Glomerular visceral epithelial cell (primary cell): ENCODE measurements around the gene TAS1R1.

Experiments
- DNase-seq: peaks from one replicate; pipeline ENCODE4 v3.0.0-alpha.2; 2016; ENCODE audit errors: extremely low spot score

TAS1R1 gene

GRCh38 chr1:6603915-6604558 lies 48.9 kb downstream of the TAS1R1 start:
- DNase-seq, result peak; percentile 33

- peak; percentile 53 for DNase-seq
Observed at GRCh38 chr1:6612641-6613360, 57.7 kb downstream of the TAS1R1 start.

- DNase-seq, result peak; percentile 99
Observed at GRCh38 chr1:6613361-6614018, 58.4 kb downstream of the TAS1R1 start, which contains the start of gene PHF13. TSS of gene PHF13 (plus strand) at chr1:6613731. CDS start at chr1:6614067, 336 bp downstream.

- peak; percentile 59 for DNase-seq
Observed at GRCh38 chr1:6614019-6614928, 59.2 kb downstream of the TAS1R1 start.

GRCh38 chr1:6614929-6615785 lies 60.0 kb downstream of the TAS1R1 start:
- no peak for DNase-seq

- no peak for DNase-seq
Observed at GRCh38 chr1:6619045-6619444, 63.9 kb downstream of the TAS1R1 start.

- DNase-seq, result no peak
Observed at GRCh38 chr1:6621429-6622391, 66.6 kb downstream of the TAS1R1 start.

- DNase-seq, result no peak
Observed at GRCh38 chr1:6622396-6623152, 67.5 kb downstream of the TAS1R1 start.

GRCh38 chr1:6623269-6623965 lies 68.3 kb downstream of the TAS1R1 start:
- no peak for DNase-seq

GRCh38 chr1:6624710-6625583 lies 69.8 kb downstream of the TAS1R1 start, which contains the start of gene THAP3:
TSS of gene THAP3 (plus strand) at chr1:6624868. CDS start at chr1:6625219, 351 bp downstream.
- peak; percentile 87 for DNase-seq

- peak; percentile 43 for DNase-seq
Observed at GRCh38 chr1:6625584-6626149, 70.6 kb downstream of the TAS1R1 start.

- no peak for DNase-seq
Observed at GRCh38 chr1:6627031-6627430, 71.9 kb downstream of the TAS1R1 start.

- no peak for DNase-seq
Observed at GRCh38 chr1:6627841-6628545, 72.9 kb downstream of the TAS1R1 start.

- no peak for DNase-seq
Observed at GRCh38 chr1:6628971-6629479, 73.9 kb downstream of the TAS1R1 start.
